GM12878 (cell line): Measurements from ENCODE around the gene CSF1R. TPM values are rescaled to one million over a fixed set of nuclear protein-coding genes. Genes with fewer than 3 reads are reported as not detected.

Source experiments
- ATAC-seq: fragments of 200-7000 bp; cut with Tn5 transposase; 3 replicates; pipeline ENCODE4 v1.9.1; 2020; ENCODE audit warnings: mild to moderate bottlenecking, moderate library complexity
- BruUV-seq: library from RNA; stranded (reverse); fragments of 400-500 nt; replicated peaks from 2 replicates; lab custom pipeline; 2021; lab: Mats Ljungman, UMichigan
- CTCF ChIA-PET: fragments of 300-600 bp; sonication (Branson Sonifier 250); formaldehyde crosslinking; extraction: SDS; loops from one replicate; lab custom pipeline; 2021; ENCODE audit warnings: inconsistent platforms; lab: Yijun Ruan, JAX
- POLR2A ChIA-PET: fragments of 350-600 bp; formaldehyde crosslinking; extraction: SDS; loops from one replicate; lab custom pipeline; 2021; ENCODE audit warnings: inconsistent platforms; lab: Charles Lee
- RAD21 ChIA-PET: fragments of 300-600 bp; sonication (Branson Sonifier 250); formaldehyde crosslinking; loops from one replicate; lab custom pipeline; 2023; ENCODE audit warnings: antibody characterized with exemption; ENCODE audit not compliant: unreplicated experiment; lab: Charles Lee
- SMC1A ChIA-PET: fragments of 300-600 bp; sonication (Branson Sonifier 250); formaldehyde crosslinking; loops from one replicate; lab custom pipeline; 2023; ENCODE audit not compliant: unreplicated experiment, uncharacterized antibody; lab: Charles Lee
- DNase-seq: peaks from one replicate; pipeline ENCODE4 v3.0.0-alpha.2; 2011; ENCODE audit warnings: low read depth, low spot score
- FAIRE-seq: peaks from 3 replicates; lab custom pipeline; 2011; peaks lifted over from hg19 to GRCh38; lab: Jason Lieb, UNC
- H2AFZ ChIP-seq: 2 replicates; pipeline ENCODE4 v1.6.0; 2011; ENCODE audit warnings: low read depth, low read length, control low read depth; ENCODE audit not compliant: control insufficient read depth
- H3K27ac ChIP-seq: 2 replicates; pipeline ENCODE4 v1.5.1; 2011; ENCODE audit warnings: control low read depth; ENCODE audit not compliant: control insufficient read depth, insufficient read depth
- H3K27me3 ChIP-seq, 2 experiments: replicated peaks in 1 of 2; 2 replicates each; pipeline versions ENCODE4 v1.6.0 to v1.6.1; 2011; ENCODE audit warnings: low read length in 1 of 2; ENCODE audit not compliant: control insufficient read depth in 2 of 2, insufficient read depth in 2 of 2
- H3K36me3 ChIP-seq, 2 experiments: 2 replicates each; pipeline ENCODE4 v1.5.1; 2011; ENCODE audit warnings: low read length in 1 of 2; ENCODE audit not compliant: control insufficient read depth in 2 of 2, insufficient read depth in 2 of 2
- H3K4me1 ChIP-seq: 2 replicates; pipeline ENCODE4 v1.6.1; 2011; ENCODE audit warnings: mild to moderate bottlenecking, low read length, moderate library complexity, mixed read lengths; ENCODE audit not compliant: control insufficient read depth, insufficient read depth
- H3K4me2 ChIP-seq: 2 replicates; pipeline ENCODE4 v1.6.0; 2011; ENCODE audit warnings: control low read depth; ENCODE audit not compliant: control insufficient read depth, insufficient read depth
- H3K4me3 ChIP-seq: fragments of 200-600 bp; sonication (generic); 2 replicates; pipeline ENCODE4 v1.5.1; 2016
- H3K79me2 ChIP-seq: 2 replicates; pipeline ENCODE4 v1.6.0; 2011; ENCODE audit warnings: low read length; ENCODE audit not compliant: control insufficient read depth, insufficient read depth
- H3K9ac ChIP-seq: 2 replicates; pipeline ENCODE4 v1.8.0; 2011; ENCODE audit warnings: low read length, control low read depth, mixed read lengths; ENCODE audit not compliant: control insufficient read depth, insufficient read depth
- H3K9me3 ChIP-seq: replicated peaks from 3 replicates; pipeline ENCODE4 v1.5.1; 2011; ENCODE audit warnings: mild to moderate bottlenecking, low read length; ENCODE audit not compliant: control insufficient read depth, insufficient read depth
- H4K20me1 ChIP-seq: 2 replicates; pipeline ENCODE4 v1.6.0; 2011; ENCODE audit not compliant: control insufficient read depth, insufficient read depth
- ASH2L ChIP-seq: fragments of 300-600, 200-600 bp; sonication (generic); IDR thresholded peaks from 2 replicates; pipeline ENCODE4 v1.6.1; 2017; ENCODE audit warnings: low read depth, mild to moderate bottlenecking, borderline replicate concordance
- CHD1 ChIP-seq: IDR thresholded peaks from 2 replicates; pipeline ENCODE4 v1.6.1; 2012; ENCODE audit warnings: low read depth, low read length, improper control_type of control experiment
- FOXM1 ChIP-seq: IDR thresholded peaks from 2 replicates; pipeline ENCODE4 v1.6.1; 2012; ENCODE audit warnings: low read depth, mild to moderate bottlenecking, inconsistent platforms, low read length, moderate library complexity
- HDAC2 ChIP-seq: fragments of 200-600 bp; sonication (generic); IDR thresholded peaks from 2 replicates; pipeline ENCODE4 v1.6.1; 2017
- IRF3 ChIP-seq: fragments of 450-650 bp; IDR thresholded peaks from 2 replicates; pipeline ENCODE4 v1.6.1; 2014; ENCODE audit warnings: mild to moderate bottlenecking
- KAT2A ChIP-seq: conservative IDR thresholded peaks from 2 replicates; pipeline ENCODE4 v1.6.1; 2011; ENCODE audit warnings: low read depth, low read length; ENCODE audit not compliant: control insufficient read depth
- MYC ChIP-seq: IDR thresholded peaks from 2 replicates; pipeline ENCODE4 v1.6.1; 2011; ENCODE audit warnings: mild to moderate bottlenecking, low read length, moderate library complexity, inconsistent platforms; ENCODE audit not compliant: insufficient read depth, insufficient replicate concordance, insufficient read length, severe bottlenecking
- NFIC ChIP-seq: IDR thresholded peaks from 2 replicates; pipeline ENCODE4 v1.6.1; 2012; ENCODE audit warnings: low read depth, mild to moderate bottlenecking, inconsistent platforms, low read length, moderate library complexity
- PAX8 ChIP-seq: fragments of 450-650 bp; IDR thresholded peaks from 2 replicates; pipeline ENCODE4 v1.6.1; 2017; ENCODE audit warnings: mild to moderate bottlenecking, moderate library complexity
- RFX5 ChIP-seq: IDR thresholded peaks from 2 replicates; pipeline ENCODE4 v1.6.1; 2011; ENCODE audit warnings: low read depth, low read length, improper control_type of control experiment
- SPI1 ChIP-seq: IDR thresholded peaks from 2 replicates; pipeline ENCODE4 v1.6.1; 2011; ENCODE audit warnings: low read depth, mild to moderate bottlenecking, low read length, moderate library complexity, borderline replicate concordance; ENCODE audit not compliant: insufficient read depth
- SREBF1 ChIP-seq: IDR thresholded peaks from 2 replicates; pipeline ENCODE4 v1.6.1; 2012; ENCODE audit warnings: mild to moderate bottlenecking, low read length
- SREBF2 ChIP-seq: IDR thresholded peaks from 2 replicates; pipeline ENCODE4 v1.6.1; 2012; ENCODE audit warnings: mild to moderate bottlenecking, low read length
- ZNF207 ChIP-seq: fragments of 450-650 bp; IDR thresholded peaks from 2 replicates; pipeline ENCODE4 v1.6.1; 2014; ENCODE audit warnings: antibody characterized with exemption, mild to moderate bottlenecking, borderline replicate concordance
- ZNF592 ChIP-seq: fragments of 450-650 bp; IDR thresholded peaks from 2 replicates; pipeline ENCODE4 v1.6.1; 2017; ENCODE audit warnings: mild to moderate bottlenecking, moderate library complexity
- ZNF622 ChIP-seq: fragments of 450-650 bp; IDR thresholded peaks from 2 replicates; pipeline ENCODE4 v1.6.1; 2017; ENCODE audit warnings: mild to moderate bottlenecking, inconsistent platforms
- WGBS: methylation state at CpG from one replicate; pipeline ENCODE4 v1.1.6; 2016; ENCODE audit warnings: low lambda C conversion rate; ENCODE audit not compliant: insufficient replicate concordance, insufficient coverage; ENCODE audit errors: missing lambda C conversion rate; 5-methylcytosine and 5-hydroxymethylcytosine counted together
- in situ Hi-C: fragments of 300-500 bp; cut with MboI; formaldehyde crosslinking; loops from 9 replicates; pipeline ENCODE4 v1.14.3; 2018; ENCODE audit warnings: mixed read lengths
- intact Hi-C: fragments of 100-400 bp; cut with micrococcal nuclease; formaldehyde crosslinking; loops from one replicate; pipeline ENCODE4 v1.14.2; 2022; ENCODE audit not compliant: unreplicated experiment
- polyA plus RNA-seq, 11 experiments: library from polyadenylated mRNA; depleted of rRNA in 4 of 11; unstranded in 6 of 11; stranded (reverse) in 5 of 11; fragments of >200 nt; fragmentation: Nextera tagmentation in 4 of 11; fragmentation: Illumina TruSeq in 1 of 11; extraction: Ambion mirVana in 4 of 11; extraction: Trizol in 1 of 11; gene quantifications; 1 replicate in 1 of 11; 2 replicates in 10 of 11; pipeline versions ENCODE4 v1.2.1 to v1.2.3, GENCODE V29; 2011 to 2016; ENCODE audit warnings: inconsistent platforms in 2 of 11, missing spikeins in 2 of 11, low read depth in 1 of 11
- total RNA-seq, 4 experiments: library from RNA; depleted of rRNA in 3 of 4; stranded (reverse); fragments of >200 nt in 3 of 4; fragmentation: Illumina TruSeq in 1 of 4; extraction: Trizol in 1 of 4; gene quantifications; 2 replicates each; pipeline versions ENCODE4 v1.2.1 to v1.2.3, GENCODE V29; 2013 to 2021
- TF ChIP-seq, protein P1 (sequence below): fragments of 450-650 bp; IDR thresholded peaks from 2 replicates; pipeline ENCODE4 v1.6.1; 2017; ENCODE audit warnings: mild to moderate bottlenecking

The CSF1R gene
- total and polyA plus RNA-seq, 10 of the 15 experiments (the other 5 are each of a cell fraction or from before 2014, with no cell fraction given), result 0.35 to 3.6 (median 1.2) TPM

DNA sequence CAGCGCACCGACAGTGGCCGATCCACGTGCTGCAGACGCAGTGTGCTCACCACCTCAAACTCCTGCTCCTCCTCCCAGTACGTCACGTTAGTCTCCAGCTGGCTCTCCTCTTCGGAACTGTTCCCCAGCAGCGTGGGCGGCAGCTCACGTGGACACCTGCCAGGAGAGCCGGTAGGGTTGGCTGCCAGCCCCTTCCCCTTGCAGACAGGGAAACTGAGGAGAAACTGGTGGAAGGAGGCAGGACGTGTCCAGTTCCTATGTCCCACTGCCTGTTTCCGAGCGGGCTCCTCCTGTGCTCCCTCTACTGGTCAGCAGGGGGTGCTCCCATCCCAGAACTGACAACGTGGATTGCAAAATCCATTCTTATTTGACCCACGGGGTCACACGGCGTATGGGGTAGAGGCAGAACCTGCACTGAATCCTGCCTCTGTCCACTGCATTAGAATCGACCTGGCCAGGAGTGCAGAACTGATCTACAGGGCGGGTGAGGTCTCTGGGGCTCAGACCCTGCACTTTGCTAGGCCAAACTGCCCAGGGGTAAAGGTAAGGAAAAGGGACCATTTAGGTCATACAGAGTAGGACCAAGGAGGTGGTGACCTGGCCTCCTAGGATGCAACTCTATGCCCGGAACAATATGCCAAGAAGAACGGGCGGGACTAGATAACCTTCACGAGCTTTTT, 43.6 kb upstream of the CSF1R start:
- ATAC-seq, result peak; percentile 93
- no peaks in the 10 kb centered on the region for H3K9me3 ChIP-seq
- 35% methylated on average over 25 of the region's 25 CpGs for WGBS
- ChIA-PET SMC1A (interaction anchor here (1.0 to 4.8 kb wide), 6 partner anchors 22 to 221 kb away, joined by 3 to 22 read pairs (median 3); no protein-coding TSS in a partner anchor), RAD21 (interaction anchor here (0.8 to 2.5 kb wide), 6 partner anchors 29 to 221 kb away, joined by 3 to 9 read pairs (median 4); no protein-coding TSS in a partner anchor), POLR2A (no interaction called here), CTCF (interaction anchor here (0.7 to 3.8 kb wide), 16 partner anchors 8 to 221 kb away, joined by 3 to 30 read pairs (median 4); partner anchors contain the start of gene PDGFRB)
- no peaks in the 10 kb centered on the region for H3K79me2 ChIP-seq
- BruUV-seq, result no TSS peak
- no peak for DNase-seq
- in situ Hi-C loops, result loop anchor here (5.0 kb wide), 1 partner anchor 92 kb away; no protein-coding TSS in a partner anchor
- peak; percentile 98 for FAIRE-seq
- H3K4me2 ChIP-seq, result no peak overlapping the region
- H4K20me1 ChIP-seq, result no peaks in the 10 kb centered on the region
- H3K27me3 ChIP-seq, result no peaks in the 10 kb centered on the region
- no peaks in the 10 kb centered on the region for H3K36me3 ChIP-seq
- H3K4me3 ChIP-seq, result no peak overlapping the region
- no peak overlapping the region for H2AFZ ChIP-seq
- intact Hi-C loops, result loop anchor here (1.0 to 2.0 kb wide), 4 partner anchors 45 to 306 kb away; no protein-coding TSS in a partner anchor
- H3K4me1 ChIP-seq, result no peaks in the 10 kb centered on the region
- H3K9ac ChIP-seq, result no peak overlapping the region
- H3K27ac ChIP-seq, result no peak overlapping the region
- TF ChIP-seq RFX5 (no peak), ZNF622 (no peak), ZNF592 (0 out of 2 replicates have a peak, but pooled peaks have one; percentile 58), NFIC (no peak), MYC (no peak), FOXM1 (no peak), IRF3 (no peak), ZNF207 (0 out of 2 replicates have a peak, but pooled peaks have one; percentile 49), ASH2L (no peak), SPI1 (no peak), PAX8 (no peak), HDAC2 (no peak), SREBF1 (no peak), SREBF2 (no peak), KAT2A (no peak), CHD1 (no peak)
- TF ChIP-seq, protein P1, sequence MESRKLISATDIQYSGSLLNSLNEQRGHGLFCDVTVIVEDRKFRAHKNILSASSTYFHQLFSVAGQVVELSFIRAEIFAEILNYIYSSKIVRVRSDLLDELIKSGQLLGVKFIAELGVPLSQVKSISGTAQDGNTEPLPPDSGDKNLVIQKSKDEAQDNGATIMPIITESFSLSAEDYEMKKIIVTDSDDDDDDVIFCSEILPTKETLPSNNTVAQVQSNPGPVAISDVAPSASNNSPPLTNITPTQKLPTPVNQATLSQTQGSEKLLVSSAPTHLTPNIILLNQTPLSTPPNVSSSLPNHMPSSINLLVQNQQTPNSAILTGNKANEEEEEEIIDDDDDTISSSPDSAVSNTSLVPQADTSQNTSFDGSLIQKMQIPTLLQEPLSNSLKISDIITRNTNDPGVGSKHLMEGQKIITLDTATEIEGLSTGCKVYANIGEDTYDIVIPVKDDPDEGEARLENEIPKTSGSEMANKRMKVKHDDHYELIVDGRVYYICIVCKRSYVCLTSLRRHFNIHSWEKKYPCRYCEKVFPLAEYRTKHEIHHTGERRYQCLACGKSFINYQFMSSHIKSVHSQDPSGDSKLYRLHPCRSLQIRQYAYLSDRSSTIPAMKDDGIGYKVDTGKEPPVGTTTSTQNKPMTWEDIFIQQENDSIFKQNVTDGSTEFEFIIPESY, result no peak
